ENCODE results near the gene TRAF3IP3.

GRCh38 chr1:209829716-209830115 is 73.9 kb downstream of the TRAF3IP3 start:
- TF ChIP-seq CTCF (conservative IDR thresholded peaks at IDR 0.05 in 1 of 2, IDR thresholded peaks at IDR 0.05 in 1 of 2; ENCODE audit: low read depth in 1 of 2, low read length in 2 of 2) (no peak), EZH2 (IDR thresholded peaks at IDR 0.05; ENCODE audit: low read length, missing control alignments) (no peak)

Data from fibroblast of lung (primary cell).